H1 (cell line): ENCODE measurements around the gene GPC6. TPM values are rescaled to one million over a fixed set of nuclear protein-coding genes. Genes with fewer than 3 reads are reported as not detected.

Experiments used
- CTCF ChIA-PET: fragments of 300-600 bp; sonication (Branson Sonifier 250); formaldehyde crosslinking; loops from one replicate; lab custom pipeline; 2021; ENCODE audit not compliant: partially characterized antibody; lab: Charles Lee
- POLR2A ChIA-PET: fragments of 300-600 bp; sonication (Branson Sonifier 250); formaldehyde crosslinking; loops from one replicate; lab custom pipeline; 2021; ENCODE audit warnings: inconsistent platforms; ENCODE audit not compliant: partially characterized antibody; lab: Charles Lee
- DNase-seq, 2 experiments: peaks; one replicate each; pipeline versions ENCODE4 v3.0.0 to v3.0.0-alpha.2; 2010 to 2022; ENCODE audit warnings: low spot score in 2 of 2, low read depth in 1 of 2, mixed read lengths in 1 of 2
- FAIRE-seq: peaks from 2 replicates; lab custom pipeline; 2011; peaks lifted over from hg19 to GRCh38; lab: Jason Lieb, UNC
- H2AFZ ChIP-seq: 2 replicates; pipeline ENCODE4 v1.8.1; 2012; ENCODE audit warnings: low read length, inconsistent platforms
- H2AK5ac ChIP-seq: 2 replicates; pipeline ENCODE4 v1.6.1; 2013; ENCODE audit warnings: low read depth, low read length
- H2BK120ac ChIP-seq: replicated peaks from 2 replicates; pipeline ENCODE3; 2013; ENCODE audit warnings: low read depth, low read length, inconsistent platforms
- H2BK12ac ChIP-seq: 2 replicates; pipeline ENCODE4 v1.6.1; 2013; ENCODE audit warnings: low read depth, low read length
- H2BK15ac ChIP-seq: 2 replicates; pipeline ENCODE4 v1.6.1; 2013; ENCODE audit warnings: low read length
- H2BK20ac ChIP-seq: 2 replicates; pipeline ENCODE4 v1.6.1; 2013; ENCODE audit warnings: low read length
- H2BK5ac ChIP-seq: 2 replicates; pipeline ENCODE4 v1.6.1; 2013; ENCODE audit warnings: low read depth, low read length
- H3K14ac ChIP-seq: 2 replicates; pipeline ENCODE4 v1.6.1; 2013; ENCODE audit warnings: inconsistent platforms; ENCODE audit not compliant: insufficient read length
- H3K18ac ChIP-seq: 2 replicates; pipeline ENCODE4 v1.6.1; 2013; ENCODE audit warnings: low read length; ENCODE audit errors: extremely low read depth
- H3K23ac ChIP-seq: 2 replicates; pipeline ENCODE4 v1.6.1; 2013; ENCODE audit warnings: inconsistent platforms; ENCODE audit not compliant: insufficient read length
- H3K23me2 ChIP-seq: 2 replicates; pipeline ENCODE4 v1.6.1; 2013; ENCODE audit warnings: low read depth, low read length
- H3K27ac ChIP-seq: 2 replicates; pipeline ENCODE4 v1.6.1; 2011; ENCODE audit warnings: low read depth, low read length, inconsistent platforms
- H3K27me3 ChIP-seq, 4 experiments: replicated peaks in 1 of 4; 1 replicate in 1 of 4; 2 replicates in 3 of 4; pipeline versions ENCODE4 v1.6.1 to v1.8.1; 2011 to 2013; ENCODE audit warnings: low read length in 3 of 4, mild to moderate bottlenecking in 3 of 4, inconsistent platforms in 2 of 4, mixed read lengths in 2 of 4, moderate library complexity in 1 of 4; ENCODE audit not compliant: control insufficient read depth in 3 of 4, insufficient read depth in 3 of 4; ENCODE audit errors: extremely low read depth in 1 of 4
- H3K36me3 ChIP-seq, 4 experiments: 2 replicates each; pipeline versions ENCODE4 v1.6.1 to v1.8.1; 2011 to 2013; ENCODE audit warnings: mild to moderate bottlenecking in 4 of 4, low read length in 3 of 4, moderate library complexity in 2 of 4, control low read depth in 1 of 4, inconsistent platforms in 1 of 4; ENCODE audit not compliant: insufficient read depth in 4 of 4, control insufficient read depth in 2 of 4
- H3K4ac ChIP-seq: replicated peaks from 2 replicates; pipeline ENCODE3; 2013; ENCODE audit warnings: low read length, low read depth, mixed read lengths, inconsistent platforms; ENCODE audit not compliant: insufficient read length
- H3K4me1 ChIP-seq, 4 experiments: replicated peaks in 1 of 4; 1 replicate in 1 of 4; 2 replicates in 3 of 4; pipeline versions ENCODE4 v1.6.1 to v1.8.1; 2011 to 2013; ENCODE audit warnings: low read length in 3 of 4, inconsistent platforms in 2 of 4, mixed read lengths in 1 of 4; ENCODE audit not compliant: insufficient read depth in 4 of 4, control insufficient read depth in 3 of 4
- H3K4me2 ChIP-seq, 2 experiments: 2 replicates each; pipeline versions ENCODE4 v1.6.1 to v1.8.1; 2011 to 2013; ENCODE audit warnings: low read depth in 2 of 2, low read length in 2 of 2, control low read depth in 1 of 2, inconsistent platforms in 1 of 2, mild to moderate bottlenecking in 1 of 2; ENCODE audit not compliant: insufficient read depth in 1 of 2
- H3K4me3 ChIP-seq, 4 experiments: fragments of 200-600, 300-600 bp in 1 of 4; sonication (generic), shearing (Covaris generic), sonication (Bioruptor Twin) in 1 of 4; 2 replicates each; pipeline versions ENCODE4 v1.5.1 to v1.8.1; 2011 to 2016; ENCODE audit warnings: low read length in 4 of 4, low read depth in 3 of 4, control low read depth in 2 of 4, inconsistent platforms in 2 of 4, mild to moderate bottlenecking in 2 of 4, mixed read lengths in 1 of 4, moderate library complexity in 1 of 4; ENCODE audit not compliant: insufficient read depth in 2 of 4; ENCODE audit errors: extremely low read depth in 1 of 4
- H3K56ac ChIP-seq: replicated peaks from 2 replicates; pipeline ENCODE3; 2013; ENCODE audit warnings: low read depth, mild to moderate bottlenecking, mixed read lengths, low read length, inconsistent platforms; ENCODE audit not compliant: insufficient read length
- H3K79me1 ChIP-seq: 2 replicates; pipeline ENCODE4 v1.6.1; 2013; ENCODE audit warnings: low read depth, low read length, control low read depth
- H3K79me2 ChIP-seq, 2 experiments: 2 replicates each; pipeline versions ENCODE4 v1.6.1 to v1.8.1; 2012 to 2013; ENCODE audit warnings: low read length in 2 of 2, mild to moderate bottlenecking in 2 of 2, inconsistent platforms in 1 of 2; ENCODE audit not compliant: insufficient read depth in 2 of 2, control insufficient read depth in 1 of 2
- H3K9ac ChIP-seq, 4 experiments: replicated peaks in 1 of 4; 1 replicate in 1 of 4; 2 replicates in 3 of 4; pipeline versions ENCODE4 v1.6.1 to v1.8.1; 2011 to 2013; ENCODE audit warnings: low read depth in 3 of 4, low read length in 3 of 4, control low read depth in 2 of 4, mild to moderate bottlenecking in 2 of 4, moderate library complexity in 2 of 4, inconsistent platforms in 1 of 4; ENCODE audit errors: extremely low read depth in 1 of 4
- H3K9me3 ChIP-seq, 2 experiments: 2 replicates each; pipeline versions ENCODE4 v1.6.1 to v1.8.1; 2012 to 2013; ENCODE audit warnings: mild to moderate bottlenecking in 2 of 2, moderate library complexity in 2 of 2, control low read depth in 1 of 2, inconsistent platforms in 1 of 2, low read depth in 1 of 2, low read length in 1 of 2, mixed read lengths in 1 of 2; ENCODE audit not compliant: insufficient read depth in 2 of 2
- H4K20me1 ChIP-seq, 2 experiments: replicated peaks in 1 of 2; 2 replicates each; pipeline versions ENCODE3 to v1.8.1; 2011 to 2013; ENCODE audit warnings: inconsistent platforms in 2 of 2, low read length in 2 of 2, mild to moderate bottlenecking in 1 of 2; ENCODE audit not compliant: insufficient read depth in 2 of 2, control insufficient read depth in 1 of 2
- H4K5ac ChIP-seq: 2 replicates; pipeline ENCODE4 v1.6.1; 2013; ENCODE audit warnings: low read length, low read depth, mixed read lengths, inconsistent platforms; ENCODE audit not compliant: insufficient read length
- H4K8ac ChIP-seq: 2 replicates; pipeline ENCODE4 v1.8.0; 2013; ENCODE audit warnings: mild to moderate bottlenecking, moderate library complexity, low read length, inconsistent platforms; ENCODE audit not compliant: insufficient read depth; ENCODE audit errors: extremely low read depth
- H4K91ac ChIP-seq: replicated peaks from 2 replicates; pipeline ENCODE3; 2013; ENCODE audit warnings: low read length, mixed read lengths, inconsistent platforms; ENCODE audit not compliant: insufficient read length
- ASH2L ChIP-seq: fragments of 200-600, 300-600 bp; sonication (generic); IDR thresholded peaks from one replicate; pipeline ENCODE4 v1.7.1; 2017; ENCODE audit warnings: low read length
- JUN ChIP-seq: IDR thresholded peaks from 2 replicates; pipeline ENCODE4 v1.6.1; 2011; ENCODE audit warnings: low read depth, mild to moderate bottlenecking, improper control_type of control experiment, low read length
- RXRA ChIP-seq: IDR thresholded peaks from 2 replicates; pipeline ENCODE4 v1.6.1; 2011; ENCODE audit warnings: low read depth, mild to moderate bottlenecking, low read length, moderate library complexity; ENCODE audit not compliant: insufficient read depth
- SIN3A ChIP-seq, 2 experiments: IDR thresholded peaks in 1 of 2; conservative IDR thresholded peaks in 1 of 2; 2 replicates each; pipeline ENCODE4 v1.6.1; 2011 to 2012; ENCODE audit warnings: low read length in 2 of 2, improper control_type of control experiment in 1 of 2, low read depth in 1 of 2, mild to moderate bottlenecking in 1 of 2
- SP1 ChIP-seq: IDR thresholded peaks from 2 replicates; pipeline ENCODE4 v1.6.1; 2011; ENCODE audit warnings: low read depth, low read length
- SP4 ChIP-seq: IDR thresholded peaks from 2 replicates; pipeline ENCODE4 v1.6.1; 2012; ENCODE audit warnings: low read length, inconsistent platforms
- TAF7 ChIP-seq: optimal IDR thresholded peaks from 2 replicates; pipeline ENCODE3; 2011; ENCODE audit warnings: low read depth, mild to moderate bottlenecking, inconsistent platforms, low read length, moderate library complexity, borderline replicate concordance
- TBP ChIP-seq: IDR thresholded peaks from 2 replicates; pipeline ENCODE4 v1.6.1; 2011; ENCODE audit warnings: low read depth, low read length, improper control_type of control experiment
- TCF12 ChIP-seq: IDR thresholded peaks from 2 replicates; pipeline ENCODE4 v1.6.1; 2011; ENCODE audit warnings: low read depth, mild to moderate bottlenecking, low read length
- WGBS, 2 experiments: shearing (Covaris generic) in 1 of 2; methylation state at CpG; one replicate each; pipeline versions ENCODE4 v1.1.6 to v1.1.7; 2013 to 2015; ENCODE audit warnings: low lambda C conversion rate in 2 of 2, mixed read lengths in 2 of 2, inconsistent platforms in 1 of 2, low coverage in 1 of 2, missing lambda C conversion rate in 1 of 2; ENCODE audit not compliant: insufficient replicate concordance in 2 of 2, insufficient coverage in 1 of 2, insufficient read length in 1 of 2; ENCODE audit errors: extremely low coverage in 1 of 2, missing lambda C conversion rate in 1 of 2; 5-methylcytosine and 5-hydroxymethylcytosine counted together
- polyA plus RNA-seq, 7 experiments: library from polyadenylated mRNA; depleted of rRNA in 3 of 7; stranded (reverse) in 5 of 7; unstranded in 2 of 7; fragments of >200 nt in 5 of 7; fragments of 200-250 nt in 2 of 7; gene quantifications; 1 replicate in 5 of 7; 2 replicates in 1 of 7; 4 replicates in 1 of 7; pipeline versions ENCODE4 v1.2.1 to v1.2.3, GENCODE V29; 2011 to 2013; ENCODE audit warnings: missing spikeins in 2 of 7, mixed read lengths in 2 of 7
- total RNA-seq: library from RNA; stranded (reverse); fragmentation: NEBNext Ultra II Directional; extraction: Animal tissue kit (Norgen Biotek cat#: 25700); gene quantifications from 2 replicates; pipeline ENCODE4 v1.2.1, GENCODE V29; 2021
- TF ChIP-seq, protein P1 (sequence below): IDR thresholded peaks from 2 replicates; pipeline ENCODE4 v1.6.1; 2011; ENCODE audit warnings: low read depth, mild to moderate bottlenecking, low read length; ENCODE audit not compliant: insufficient read depth

GPC6 gene
- total and polyA plus RNA-seq, 2 of the 8 experiments (the other 6 are each of a cell fraction or from before 2014, with no cell fraction given), result 5.4 to 12.0 TPM

DNA sequence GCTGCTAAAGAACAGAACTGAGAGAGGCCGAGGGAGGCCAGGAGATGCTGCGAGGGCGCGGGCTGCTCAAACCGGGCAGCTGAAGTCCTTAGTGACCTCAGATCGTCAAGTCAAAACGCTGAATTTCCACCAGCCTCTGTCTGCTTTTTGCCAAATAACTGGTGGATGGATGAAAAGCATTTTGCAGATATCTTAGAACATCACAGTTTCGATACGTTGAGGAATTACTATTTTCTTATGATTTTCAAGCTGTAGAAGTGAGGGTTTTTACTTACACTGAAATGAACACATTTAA, 2.0 kb downstream of the GPC6 start:
- no peaks in the 10 kb centered on the region for H3K36me3 ChIP-seq
- ChIA-PET POLR2A (interaction anchor here (0.6 to 0.9 kb wide), 4 partner anchors 9 to 1458 kb away, joined by 3 to 6 read pairs (median 4); no protein-coding TSS in a partner anchor), CTCF (interaction anchor here (0.6 to 1.9 kb wide), 14 partner anchors 9 to 1133 kb away, joined by 3 to 11 read pairs (median 3); no protein-coding TSS in a partner anchor)

More for the DNA sequence above, 2.0 kb downstream of the GPC6 start:
- Histone ChIP-seq H3K79me2 (peaks cover 0 to 29% of the 10 kb centered on the region in 2 experiments; a peak in 2 of 4 replicates), H2AK5ac (no peak overlapping the region), H2BK15ac (no peak overlapping the region), H3K56ac (no peak overlapping the region), H2BK12ac (0 out of 2 replicates have a peak overlapping the region, but pooled peaks have one; percentile 12), H2BK20ac (no peak overlapping the region), H3K18ac (no peak overlapping the region), H2BK120ac (no peak overlapping the region), H4K8ac (no peak overlapping the region), H3K23me2 (peaks cover 11% of the 10 kb centered on the region; the same call in 1 of the 2 replicates), H3K27ac (no peak overlapping the region), H3K14ac (no peak overlapping the region), H4K91ac (no peak overlapping the region), H3K9me3 (no peaks in the 10 kb centered on the region), H3K27me3 (no peaks in the 10 kb centered on the region), H3K9ac (peak overlapping the region; percentile 10 to 75 (median 60); a peak in 4 of 7 replicates), H2AFZ (no peak overlapping the region), H3K4ac (no peak overlapping the region), H4K5ac (no peak overlapping the region), H2BK5ac (no peak overlapping the region), H3K4me1 (peaks cover 3 to 15% (median 9%) of the 10 kb centered on the region in 4 experiments), H4K20me1 (peaks cover 0 to 1% of the 10 kb centered on the region in 2 experiments), H3K4me2 (peak overlapping the region; percentile 88 to 98), H3K79me1 (no peaks in the 10 kb centered on the region), H3K4me3 (peak overlapping the region; percentile 81 to 89 (median 84)), H3K23ac (no peak overlapping the region)
- FAIRE-seq, result peak; percentile 57
- no peak for TF ChIP-seq JUN
- no peak for TF ChIP-seq SP1
- TF ChIP-seq SIN3A (conservative IDR thresholded peaks at IDR 0.05 in 1 of 2, IDR thresholded peaks at IDR 0.05 in 1 of 2; ENCODE audit: low read depth in 1 of 2, low read length in 2 of 2), result 0 out of 4 replicates have a peak, but pooled peaks have one; percentile 43 to 45
- no peak for TF ChIP-seq ASH2L
- TF ChIP-seq TCF12, result no peak
- TF ChIP-seq TBP, result peak; percentile 51
- peak; percentile 55 for TF ChIP-seq TAF7
- no peak for TF ChIP-seq RXRA
- TF ChIP-seq, protein P1, sequence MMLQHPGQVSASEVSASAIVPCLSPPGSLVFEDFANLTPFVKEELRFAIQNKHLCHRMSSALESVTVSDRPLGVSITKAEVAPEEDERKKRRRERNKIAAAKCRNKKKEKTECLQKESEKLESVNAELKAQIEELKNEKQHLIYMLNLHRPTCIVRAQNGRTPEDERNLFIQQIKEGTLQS, result no peak
- TF ChIP-seq SP4, result no peak
- WGBS, 2 experiments, result 3% methylated on average over 9 of the region's 9 CpGs; no CpG with 5 or more reads in 1 of the 2 experiments
- DNase-seq, result no peak
